Stimulated activated naive B cell treated with anti-CD40 and anti-IgM and Interleukin-4, amounts not matched to agents 10 μg/mL and 1 μg/mL and 100 μg/mL, for 72 hours (primary cell): ENCODE measurements around the gene LDB2.

ENCODE experiments used
- ATAC-seq, 2 donors: fragments of 150-1000 bp; cut with Tn5 transposase; replicated peaks; 2 replicates each; pipeline ENCODE4 v1.10.0; 2021; ENCODE audit warnings: moderate library complexity in 1 of 2
- DNase-seq: peaks from one replicate; pipeline ENCODE4 v3.0.0; 2021
- H3K27ac Mint-ChIP-seq: one replicate; pipeline ENCODE4 v1.8.0; 2022; ENCODE audit warnings: mild to moderate bottlenecking, mixed read lengths
- H3K27me3 Mint-ChIP-seq, 2 donors: one replicate each; pipeline ENCODE4 v1.8.0; 2022; ENCODE audit warnings: mixed read lengths in 2 of 2
- H3K36me3 Mint-ChIP-seq, 2 donors: one replicate each; pipeline ENCODE4 v1.8.0; 2022; ENCODE audit warnings: mixed read lengths in 2 of 2, mild to moderate bottlenecking in 1 of 2
- H3K4me1 Mint-ChIP-seq, 2 donors: one replicate each; pipeline ENCODE4 v1.8.0; 2022; ENCODE audit warnings: mixed read lengths in 2 of 2, mild to moderate bottlenecking in 1 of 2
- H3K4me3 Mint-ChIP-seq, 2 donors: one replicate each; pipeline ENCODE4 v1.8.0; 2022; ENCODE audit warnings: mild to moderate bottlenecking in 2 of 2, mixed read lengths in 2 of 2, moderate library complexity in 1 of 2
- H3K9me3 Mint-ChIP-seq, 2 donors: one replicate each; pipeline ENCODE4 v1.8.0; 2022; ENCODE audit warnings: mixed read lengths in 2 of 2, mild to moderate bottlenecking in 1 of 2

The LDB2 gene

DNA sequence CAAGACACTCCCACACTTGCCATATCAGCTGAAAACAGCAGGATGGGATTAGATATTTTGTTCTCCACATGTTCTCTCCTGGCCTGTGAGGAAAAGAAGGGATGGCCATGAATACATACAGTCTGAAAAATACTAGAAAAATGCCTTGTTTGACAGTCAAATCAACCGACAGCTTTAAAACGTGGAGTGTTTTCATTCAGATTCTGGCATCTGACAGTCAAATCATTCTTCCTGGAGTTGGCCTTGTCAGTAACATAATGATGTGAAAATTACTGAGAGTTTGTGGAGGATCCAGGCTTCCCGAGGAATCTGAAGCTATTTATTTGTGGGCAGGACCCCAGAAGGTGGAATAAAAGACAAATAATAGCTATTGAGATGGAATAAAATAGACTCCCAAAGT is 188.2 kb downstream of the LDB2 start:
- no peak overlapping the region for H3K4me3 Mint-ChIP-seq
- H3K27ac Mint-ChIP-seq, result no peak overlapping the region
- ATAC-seq, result no peak
- H3K27me3 Mint-ChIP-seq, result peaks cover 0 to 4% of the 10 kb centered on the region in 2 donors
- no peaks in the 10 kb centered on the region for H3K4me1 Mint-ChIP-seq
- DNase-seq, result no peak
- H3K9me3 Mint-ChIP-seq, result peaks cover 0 to 5% of the 10 kb centered on the region in 2 donors
- H3K36me3 Mint-ChIP-seq, result no peaks in the 10 kb centered on the region

- no peak for ATAC-seq
These were observed 190.6 kb downstream of the LDB2 start for GRCh38 chr4:16707874-16708273.

GRCh38 chr4:16706251-16706650 is 192.2 kb downstream of the LDB2 start:
- H3K36me3 Mint-ChIP-seq, result no peaks in the 10 kb centered on the region
- no peak overlapping the region for H3K27ac Mint-ChIP-seq
- ATAC-seq (no peak), DNase-seq (no peak)
- peaks cover 0 to 7% of the 10 kb centered on the region in 2 donors for H3K9me3 Mint-ChIP-seq
- H3K4me3 Mint-ChIP-seq, result no peak overlapping the region
- peaks cover 0 to 4% of the 10 kb centered on the region in 2 donors for H3K27me3 Mint-ChIP-seq
- no peaks in the 10 kb centered on the region for H3K4me1 Mint-ChIP-seq

More at GRCh38 chr4:16707874-16708273, 190.6 kb downstream of the LDB2 start:
- H3K27me3 Mint-ChIP-seq, result peaks cover 0 to 4% of the 10 kb centered on the region in 2 donors
- DNase-seq, result no peak
- no peaks in the 10 kb centered on the region for H3K4me1 Mint-ChIP-seq
- H3K4me3 Mint-ChIP-seq, result no peak overlapping the region
- H3K36me3 Mint-ChIP-seq, result no peaks in the 10 kb centered on the region
- H3K27ac Mint-ChIP-seq, result no peak overlapping the region
- H3K9me3 Mint-ChIP-seq, result peaks cover 0 to 5% of the 10 kb centered on the region in 2 donors

DNA sequence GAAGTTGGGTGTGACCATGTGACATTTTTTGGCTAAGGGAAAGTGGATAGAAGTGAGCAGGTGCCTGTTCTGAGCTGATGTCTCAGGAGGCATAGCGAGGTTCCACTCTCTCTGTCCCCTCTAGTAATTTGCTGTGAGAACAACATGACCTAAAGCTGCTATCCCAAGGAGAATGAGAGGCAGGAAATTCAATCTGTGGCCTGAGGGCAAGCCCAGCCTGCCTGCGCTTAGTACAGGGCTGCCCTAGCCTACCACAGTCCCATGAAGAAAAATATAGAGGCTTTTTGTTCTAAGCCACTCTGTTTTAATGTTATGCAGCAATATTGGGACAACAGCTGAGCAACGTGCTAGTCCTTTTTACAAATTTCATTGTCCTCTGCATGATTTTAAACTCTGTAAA is 193.1 kb downstream of the LDB2 start:
- Mint-ChIP-seq H3K4me1 (no peaks in the 10 kb centered on the region), H3K9me3 (peaks cover 0 to 6% of the 10 kb centered on the region in 2 donors), H3K27ac (no peak overlapping the region), H3K4me3 (no peak overlapping the region), H3K27me3 (peaks cover 0 to 4% of the 10 kb centered on the region in 2 donors), H3K36me3 (no peaks in the 10 kb centered on the region)
- DNase-seq (no peak), ATAC-seq (no peak)

DNA sequence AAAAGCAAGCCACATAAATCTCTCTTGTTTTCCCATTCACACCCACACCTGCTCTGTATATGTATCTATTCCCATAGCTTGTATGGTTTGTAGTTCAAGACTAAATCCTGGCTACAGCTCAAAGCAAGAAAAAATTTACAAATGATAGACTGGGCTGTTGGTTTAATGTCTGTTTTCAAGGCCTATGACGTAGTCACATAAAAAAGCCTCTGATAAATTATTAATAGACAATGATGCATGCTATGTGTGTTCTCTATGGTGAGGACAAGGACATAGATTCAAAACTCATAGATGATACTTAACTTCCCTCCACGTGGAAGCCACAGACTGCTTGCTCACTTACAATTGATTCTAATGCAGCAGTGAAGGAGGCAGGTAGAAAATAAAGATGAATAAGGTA is 194.0 kb downstream of the LDB2 start:
- Mint-ChIP-seq H3K27ac (no peak overlapping the region), H3K36me3 (no peaks in the 10 kb centered on the region), H3K4me3 (no peak overlapping the region), H3K9me3 (peaks cover 0 to 6% of the 10 kb centered on the region in 2 donors), H3K27me3 (peaks cover 0 to 4% of the 10 kb centered on the region in 2 donors), H3K4me1 (no peaks in the 10 kb centered on the region)
- no peak for ATAC-seq
- DNase-seq, result no peak

- Mint-ChIP-seq H3K27ac (no peak overlapping the region), H3K9me3 (peaks cover 0 to 3% of the 10 kb centered on the region in 2 donors), H3K4me1 (no peaks in the 10 kb centered on the region), H3K27me3 (no peaks in the 10 kb centered on the region), H3K4me3 (no peak overlapping the region), H3K36me3 (no peaks in the 10 kb centered on the region)
- DNase-seq, result no peak
- ATAC-seq, result no peak
These were observed 202.5 kb downstream of the LDB2 start for GRCh38 chr4:16695896-16696295.

DNA sequence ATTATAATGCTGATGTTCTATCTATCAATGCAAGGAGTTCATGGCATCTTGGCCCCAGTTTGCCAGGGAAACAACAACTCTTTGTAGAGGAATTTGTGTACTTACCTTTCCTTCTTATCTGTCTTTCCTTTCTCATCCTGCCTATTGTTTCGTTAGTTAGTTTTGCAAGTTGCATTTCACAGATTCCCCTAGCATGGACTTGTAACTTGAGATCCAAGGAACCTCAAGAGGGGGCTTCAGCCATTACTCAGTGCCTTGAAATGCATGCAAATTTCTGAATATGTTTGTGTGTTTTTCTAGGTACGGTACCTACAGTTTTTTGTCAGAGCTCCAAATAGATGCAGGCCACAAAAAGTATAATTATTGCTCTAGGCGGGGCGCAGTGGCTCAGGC is 203.6 kb downstream of the LDB2 start:
- DNase-seq, result no peak
- Mint-ChIP-seq H3K27me3 (no peaks in the 10 kb centered on the region), H3K36me3 (no peaks in the 10 kb centered on the region), H3K27ac (no peak overlapping the region), H3K9me3 (peaks cover 0 to 3% of the 10 kb centered on the region in 2 donors), H3K4me1 (no peaks in the 10 kb centered on the region), H3K4me3 (no peak overlapping the region)
- ATAC-seq, result no peak

DNA sequence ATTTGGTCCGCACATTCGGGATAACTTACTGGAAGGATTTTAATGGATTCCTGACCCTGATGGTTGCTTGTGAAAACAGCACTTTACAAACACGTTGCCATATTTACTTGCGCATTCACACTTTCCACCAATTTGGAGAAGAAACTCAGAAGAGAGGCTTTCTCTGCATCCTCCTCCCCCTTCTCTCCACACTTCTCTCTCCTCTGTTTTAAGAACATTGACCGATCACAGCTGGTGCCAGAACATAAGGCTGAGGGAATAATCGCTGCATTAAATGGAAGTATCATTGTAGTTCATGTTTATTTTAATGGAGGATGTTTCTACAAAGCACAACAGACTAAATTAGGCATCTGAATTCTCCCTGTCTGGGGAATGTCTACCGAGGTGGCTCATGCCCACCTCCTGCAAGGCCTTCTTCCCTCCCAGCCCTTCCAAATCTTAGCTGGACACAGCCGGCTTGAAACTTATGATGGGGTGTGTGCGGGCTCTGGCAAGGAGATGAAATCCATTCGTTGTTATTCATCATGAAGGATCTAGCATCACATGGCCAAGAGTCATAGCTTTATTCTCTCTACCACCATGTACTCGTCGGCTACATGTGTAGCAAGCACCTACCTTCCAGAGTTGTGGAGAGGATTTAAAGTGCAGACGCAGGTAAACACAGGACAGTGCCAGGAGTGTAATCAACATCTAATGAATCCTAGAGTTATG is 204.1 kb downstream of the LDB2 start:
- no peak for DNase-seq
- H3K4me3 Mint-ChIP-seq, result no peak overlapping the region

GRCh38 chr4:16693641-16694040 is 204.8 kb downstream of the LDB2 start:
- DNase-seq (no peak), ATAC-seq (no peak)
- no peak overlapping the region for H3K27ac Mint-ChIP-seq
- H3K4me3 Mint-ChIP-seq, result no peak overlapping the region
- H3K27me3 Mint-ChIP-seq, result no peaks in the 10 kb centered on the region
- H3K9me3 Mint-ChIP-seq, result peaks cover 0 to 3% of the 10 kb centered on the region in 2 donors
- H3K36me3 Mint-ChIP-seq, result no peaks in the 10 kb centered on the region
- no peaks in the 10 kb centered on the region for H3K4me1 Mint-ChIP-seq

More for the DNA sequence above, 204.1 kb downstream of the LDB2 start:
- no peaks in the 10 kb centered on the region for H3K27me3 Mint-ChIP-seq
- no peaks in the 10 kb centered on the region for H3K36me3 Mint-ChIP-seq
- peaks cover 0 to 3% of the 10 kb centered on the region in 2 donors for H3K9me3 Mint-ChIP-seq
- no peak overlapping the region for H3K27ac Mint-ChIP-seq
- no peak for ATAC-seq
- no peaks in the 10 kb centered on the region for H3K4me1 Mint-ChIP-seq

DNA sequence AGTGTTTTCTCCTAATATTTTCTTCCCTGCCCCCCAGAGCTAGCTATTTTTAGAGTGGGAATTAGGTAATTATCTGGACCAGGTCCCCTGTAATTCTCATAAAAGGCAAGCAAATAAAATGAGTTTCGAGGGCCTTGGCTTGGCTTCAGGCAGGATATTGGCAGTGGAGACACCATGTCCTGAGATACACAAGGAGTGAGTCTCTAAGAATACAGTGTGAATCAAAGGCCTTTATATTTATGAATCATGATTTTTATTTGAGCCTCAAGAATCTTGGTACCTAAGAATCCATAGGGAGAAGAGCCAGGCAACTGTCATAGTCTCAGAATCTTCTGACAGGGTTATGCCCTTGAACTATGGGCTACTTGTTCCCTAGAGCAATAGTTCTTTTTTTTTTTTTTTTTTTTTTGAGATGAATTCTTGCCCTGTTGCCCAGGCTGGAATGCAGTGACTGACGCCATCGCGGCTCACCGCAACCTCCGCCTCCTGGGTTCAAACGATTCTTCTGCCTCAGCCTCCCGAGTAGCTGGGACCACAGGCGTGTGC is 205.4 kb downstream of the LDB2 start:
- Mint-ChIP-seq H3K4me1 (no peaks in the 10 kb centered on the region), H3K9me3 (peaks cover 0 to 3% of the 10 kb centered on the region in 2 donors), H3K36me3 (no peaks in the 10 kb centered on the region), H3K27me3 (no peaks in the 10 kb centered on the region), H3K27ac (no peak overlapping the region), H3K4me3 (no peak overlapping the region)
- no peak for DNase-seq
- ATAC-seq, result no peak

DNA sequence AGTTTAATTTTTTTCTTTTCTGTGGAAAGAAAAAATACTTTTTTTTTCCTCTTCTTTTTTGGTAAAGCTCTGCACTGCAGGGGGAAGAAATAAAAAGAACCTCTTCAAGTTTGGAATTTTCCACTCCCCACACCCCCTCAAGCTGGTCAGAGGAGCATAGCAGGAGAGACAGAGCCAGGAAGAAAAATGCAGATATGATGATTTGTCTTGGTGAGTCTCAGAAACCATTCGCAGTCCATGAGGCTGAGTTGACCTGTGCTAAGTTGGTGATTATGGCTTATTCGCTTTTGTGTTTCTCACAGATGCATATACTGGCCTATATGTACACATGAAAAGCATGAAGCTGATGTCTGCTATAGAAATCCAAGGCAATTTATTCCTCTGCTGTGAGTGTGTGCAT is 205.9 kb downstream of the LDB2 start:
- no peak overlapping the region for H3K27ac Mint-ChIP-seq
- H3K27me3 Mint-ChIP-seq, result no peaks in the 10 kb centered on the region
- H3K4me3 Mint-ChIP-seq, result no peak overlapping the region
- DNase-seq (no peak), ATAC-seq (no peak)
- no peaks in the 10 kb centered on the region for H3K4me1 Mint-ChIP-seq
- no peaks in the 10 kb centered on the region for H3K36me3 Mint-ChIP-seq
- H3K9me3 Mint-ChIP-seq, result peaks cover 0 to 2% of the 10 kb centered on the region in 2 donors

- H3K4me3 Mint-ChIP-seq, result no peak overlapping the region
- H3K27ac Mint-ChIP-seq, result no peak overlapping the region
- no peaks in the 10 kb centered on the region for H3K9me3 Mint-ChIP-seq
- ATAC-seq (no peak), DNase-seq (no peak)
- no peaks in the 10 kb centered on the region for H3K36me3 Mint-ChIP-seq
- no peaks in the 10 kb centered on the region for H3K27me3 Mint-ChIP-seq
- no peaks in the 10 kb centered on the region for H3K4me1 Mint-ChIP-seq
These were observed 206.4 kb downstream of the LDB2 start for GRCh38 chr4:16692046-16692445.

- no peaks in the 10 kb centered on the region for H3K27me3 Mint-ChIP-seq
- H3K9me3 Mint-ChIP-seq, result no peaks in the 10 kb centered on the region
- no peak for DNase-seq
- H3K4me3 Mint-ChIP-seq, result no peak overlapping the region
- no peaks in the 10 kb centered on the region for H3K36me3 Mint-ChIP-seq
- H3K27ac Mint-ChIP-seq, result no peak overlapping the region
- ATAC-seq, result no peak
- no peaks in the 10 kb centered on the region for H3K4me1 Mint-ChIP-seq
These were observed 207.0 kb downstream of the LDB2 start for GRCh38 chr4:16691450-16691849.

DNA sequence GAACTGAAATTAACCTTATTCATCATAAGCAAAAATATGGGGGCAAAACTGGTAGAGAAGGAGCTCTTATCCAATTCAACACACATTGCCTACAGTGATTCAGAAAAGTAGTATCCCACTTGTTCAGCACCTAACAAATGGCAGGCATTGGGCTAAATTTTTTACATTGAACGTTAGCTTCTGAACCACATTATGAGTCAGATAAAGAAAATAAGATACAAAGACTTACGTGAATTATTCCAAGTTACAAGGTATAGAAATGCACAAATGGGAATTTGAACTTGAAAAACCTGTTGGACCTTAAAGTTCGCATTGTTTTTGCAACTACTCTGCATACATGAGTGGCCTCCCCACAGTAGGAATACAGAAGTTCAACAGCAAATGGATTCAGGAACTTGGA is 210.6 kb downstream of the LDB2 start:
- no peak for ATAC-seq
- H3K4me3 Mint-ChIP-seq, result no peak overlapping the region
- H3K4me1 Mint-ChIP-seq, result no peaks in the 10 kb centered on the region
- DNase-seq, result no peak
- H3K27me3 Mint-ChIP-seq, result no peaks in the 10 kb centered on the region
- H3K27ac Mint-ChIP-seq, result no peak overlapping the region
- H3K9me3 Mint-ChIP-seq, result no peaks in the 10 kb centered on the region
- no peaks in the 10 kb centered on the region for H3K36me3 Mint-ChIP-seq

DNA sequence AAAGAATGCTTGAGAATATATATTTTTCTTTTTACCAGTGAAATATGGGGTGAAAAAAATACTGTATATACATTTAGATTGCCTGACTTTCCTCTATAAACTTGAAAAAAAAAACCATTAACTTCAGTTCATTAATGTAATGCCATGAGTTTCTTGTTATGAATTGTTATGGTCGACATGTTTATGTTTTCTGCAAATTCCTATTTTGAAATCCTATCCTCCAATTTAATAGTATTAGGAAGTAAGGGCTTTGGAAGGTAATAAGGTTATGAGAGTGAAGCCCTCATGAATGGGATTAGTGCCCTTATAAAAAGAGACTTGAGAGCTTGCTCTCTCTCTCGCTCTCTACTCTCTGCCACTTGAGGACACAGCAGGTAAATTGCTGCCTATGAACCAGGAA is 211.4 kb downstream of the LDB2 start:
- H3K27me3 Mint-ChIP-seq, result peaks cover 0 to 4% of the 10 kb centered on the region in 2 donors
- no peaks in the 10 kb centered on the region for H3K4me1 Mint-ChIP-seq
- H3K4me3 Mint-ChIP-seq, result no peak overlapping the region
- H3K9me3 Mint-ChIP-seq, result no peaks in the 10 kb centered on the region
- no peak for DNase-seq
- ATAC-seq, result no peak
- no peak overlapping the region for H3K27ac Mint-ChIP-seq
- H3K36me3 Mint-ChIP-seq, result no peaks in the 10 kb centered on the region
